Naive thymus-derived CD8-positive, alpha-beta T cell (primary cell): ENCODE results near the gene LEPR. TPM values are rescaled to one million over a fixed set of nuclear protein-coding genes. Genes with fewer than 3 reads are reported as not detected.

Experiments used
- ATAC-seq, 2 donors: fragments of 150-1000 bp; cut with Tn5 transposase in 1 of 2; sonication (Bioruptor Pico), chemical (Tn5 transposase) in 1 of 2; 1 replicate in 1 of 2; 2 replicates in 1 of 2; pipeline ENCODE4 v1.10.0; 2021; ENCODE audit warnings: mild to moderate bottlenecking in 2 of 2, moderate library complexity in 2 of 2
- POLR2A ChIA-PET: fragments of 350-600 bp; sonication (Branson Sonifier 250); formaldehyde crosslinking; loops from one replicate; lab custom pipeline; 2021; ENCODE audit warnings: antibody characterized with exemption; lab: Charles Lee
- DNase-seq, 10 donors: peaks; one replicate each; pipeline versions ENCODE4 v3.0.0 to v3.0.0-alpha.2; 2020 to 2022
- H3K27ac Mint-ChIP-seq, 10 donors: one replicate each; pipeline ENCODE4 v1.8.0; 2020 to 2022; ENCODE audit warnings: mild to moderate bottlenecking in 10 of 10, mixed read lengths in 10 of 10, moderate library complexity in 4 of 10, inconsistent platforms in 1 of 10
- H3K27me3 Mint-ChIP-seq, 5 donors: one replicate each; pipeline ENCODE4 v1.8.0; 2021 to 2022; ENCODE audit warnings: mixed read lengths in 5 of 5
- H3K36me3 Mint-ChIP-seq, 3 donors: one replicate each; pipeline ENCODE4 v1.8.0; 2020 to 2022; ENCODE audit warnings: mixed read lengths in 3 of 3, mild to moderate bottlenecking in 2 of 3, inconsistent platforms in 1 of 3
- H3K4me1 Mint-ChIP-seq, 4 donors: one replicate each; pipeline ENCODE4 v1.8.0; 2021 to 2022; ENCODE audit warnings: mixed read lengths in 4 of 4
- H3K4me3 Mint-ChIP-seq, 10 donors: one replicate each; pipeline ENCODE4 v1.8.0; 2020 to 2022; ENCODE audit warnings: mild to moderate bottlenecking in 10 of 10, mixed read lengths in 10 of 10, moderate library complexity in 6 of 10, inconsistent platforms in 1 of 10
- H3K9me3 Mint-ChIP-seq, 9 donors: one replicate each; pipeline ENCODE4 v1.8.0; 2020 to 2022; ENCODE audit warnings: mixed read lengths in 9 of 9, mild to moderate bottlenecking in 3 of 9, inconsistent platforms in 1 of 9, moderate library complexity in 1 of 9
- polyA plus RNA-seq, 3 donors: library from polyadenylated mRNA; unstranded; fragments of 300-500 nt; fragmentation: Illumina TruSeq; gene quantifications; one replicate each; pipeline ENCODE4 v1.2.3, GENCODE V29; 2021
- total RNA-seq, 8 experiments: library from RNA in 2 of 8; stranded (reverse) in 2 of 8; gene quantifications; one replicate each; pipeline ENCODE4 v1.2.3 and lab custom pipeline; 2021 to 2026

LEPR gene
- total and polyA plus RNA-seq, 5 experiments from 2014 or later = 1.6 to 3.8 (median 2.4) TPM

GRCh38 chr1:65431111-65431705 is 10.7 kb downstream of the LEPR start:
- no peaks in the 10 kb centered on the region for H3K27me3 Mint-ChIP-seq
- POLR2A ChIA-PET = interaction anchor here (1.1 kb wide), 1 partner anchor 11 kb away, joined by 7 read pairs; the partner anchor contains the start of genes LEPR and LEPROT
- no peak overlapping the region for H3K27ac Mint-ChIP-seq
- H3K4me3 Mint-ChIP-seq = no peak overlapping the region
- DNase-seq (peak in 3 of 10 donors; percentile 35 to 44 (median 40)), ATAC-seq (peak; percentile 42 to 60)
- H3K4me1 Mint-ChIP-seq = peaks cover 0 to 11% (median 6%) of the 10 kb centered on the region in 4 donors
- peaks cover 3 to 55% (median 11%) of the 10 kb centered on the region in 3 donors for H3K36me3 Mint-ChIP-seq
- no peaks in the 10 kb centered on the region for H3K9me3 Mint-ChIP-seq

GRCh38 chr1:65432918-65433317 is 12.4 kb downstream of the LEPR start:
- ATAC-seq = no peak
- Mint-ChIP-seq H3K4me1 (peaks cover 0 to 11% (median 6%) of the 10 kb centered on the region in 4 donors), H3K36me3 (peaks cover 3 to 45% (median 9%) of the 10 kb centered on the region in 3 donors), H3K4me3 (no peak overlapping the region), H3K27me3 (no peaks in the 10 kb centered on the region), H3K27ac (no peak overlapping the region), H3K9me3 (no peaks in the 10 kb centered on the region)
- POLR2A ChIA-PET = no interaction called here
- DNase-seq = no peak

- Mint-ChIP-seq H3K27me3 (no peaks in the 10 kb centered on the region), H3K4me3 (no peak overlapping the region), H3K36me3 (peaks cover 3 to 38% (median 9%) of the 10 kb centered on the region in 3 donors), H3K9me3 (no peaks in the 10 kb centered on the region), H3K27ac (peak overlapping the region in 1 of 10 donors; percentile 29), H3K4me1 (peaks cover 0 to 6% (median 4%) of the 10 kb centered on the region in 4 donors)
- ATAC-seq (no peak), DNase-seq (no peak)
- POLR2A ChIA-PET = no interaction called here
Observed at GRCh38 chr1:65434255-65434654, 13.8 kb downstream of the LEPR start.

GRCh38 chr1:65434760-65435159 is 14.3 kb downstream of the LEPR start:
- ATAC-seq (no peak), DNase-seq (no peak)
- Mint-ChIP-seq H3K36me3 (peaks cover 3 to 38% (median 9%) of the 10 kb centered on the region in 3 donors), H3K9me3 (no peaks in the 10 kb centered on the region), H3K27me3 (no peaks in the 10 kb centered on the region), H3K4me3 (no peak overlapping the region), H3K4me1 (peaks cover 0 to 5% (median 4%) of the 10 kb centered on the region in 4 donors), H3K27ac (no peak overlapping the region)
- POLR2A ChIA-PET = no interaction called here

- H3K9me3 Mint-ChIP-seq = no peaks in the 10 kb centered on the region
- no peaks in the 10 kb centered on the region for H3K27me3 Mint-ChIP-seq
- ATAC-seq (no peak), DNase-seq (no peak)
- H3K4me1 Mint-ChIP-seq = peaks cover 0 to 2% (median under 1%) of the 10 kb centered on the region in 4 donors
- peaks cover 3 to 30% (median 9%) of the 10 kb centered on the region in 3 donors for H3K36me3 Mint-ChIP-seq
- H3K27ac Mint-ChIP-seq = peak overlapping the region in 1 of 10 donors; percentile 24
- POLR2A ChIA-PET = no interaction called here
- H3K4me3 Mint-ChIP-seq = no peak overlapping the region
Observed at GRCh38 chr1:65435987-65436386, 15.5 kb downstream of the LEPR start.

GRCh38 chr1:65437616-65438015 is 17.1 kb downstream of the LEPR start:
- DNase-seq = no peak
- ATAC-seq = no peak
- Mint-ChIP-seq H3K9me3 (no peaks in the 10 kb centered on the region), H3K4me3 (no peak overlapping the region), H3K4me1 (no peaks in the 10 kb centered on the region), H3K27ac (no peak overlapping the region), H3K36me3 (peaks cover 3 to 17% (median 9%) of the 10 kb centered on the region in 3 donors), H3K27me3 (no peaks in the 10 kb centered on the region)
- POLR2A ChIA-PET = no interaction called here

- Mint-ChIP-seq H3K27ac (no peak overlapping the region), H3K4me1 (no peaks in the 10 kb centered on the region), H3K36me3 (peaks cover 3 to 7% (median 6%) of the 10 kb centered on the region in 3 donors), H3K27me3 (no peaks in the 10 kb centered on the region), H3K9me3 (no peaks in the 10 kb centered on the region), H3K4me3 (no peak overlapping the region)
- DNase-seq (no peak), ATAC-seq (no peak)
- POLR2A ChIA-PET = no interaction called here
Observed at GRCh38 chr1:65440322-65440900, 19.9 kb downstream of the LEPR start.

- no peaks in the 10 kb centered on the region for H3K4me1 Mint-ChIP-seq
- peaks cover 3 to 7% (median 6%) of the 10 kb centered on the region in 3 donors for H3K36me3 Mint-ChIP-seq
- ATAC-seq = no peak
- POLR2A ChIA-PET = no interaction called here
- H3K4me3 Mint-ChIP-seq = no peak overlapping the region
- DNase-seq = no peak
- H3K27me3 Mint-ChIP-seq = no peaks in the 10 kb centered on the region
- H3K27ac Mint-ChIP-seq = no peak overlapping the region
- H3K9me3 Mint-ChIP-seq = no peaks in the 10 kb centered on the region
Observed at GRCh38 chr1:65440915-65441314, 20.4 kb downstream of the LEPR start.

GRCh38 chr1:65441464-65441863 is 21.0 kb downstream of the LEPR start:
- ATAC-seq = no peak
- POLR2A ChIA-PET = no interaction called here
- no peaks in the 10 kb centered on the region for H3K4me1 Mint-ChIP-seq
- H3K9me3 Mint-ChIP-seq = no peaks in the 10 kb centered on the region
- no peak overlapping the region for H3K27ac Mint-ChIP-seq
- no peak for DNase-seq
- no peaks in the 10 kb centered on the region for H3K27me3 Mint-ChIP-seq
- H3K36me3 Mint-ChIP-seq = peaks cover 0 to 5% (median 3%) of the 10 kb centered on the region in 3 donors
- H3K4me3 Mint-ChIP-seq = no peak overlapping the region

GRCh38 chr1:65442442-65442841 is 22.0 kb downstream of the LEPR start:
- no peak for DNase-seq
- Mint-ChIP-seq H3K36me3 (peaks cover 0 to 2% (median 2%) of the 10 kb centered on the region in 3 donors), H3K27me3 (no peaks in the 10 kb centered on the region), H3K4me1 (no peaks in the 10 kb centered on the region), H3K9me3 (no peaks in the 10 kb centered on the region), H3K4me3 (no peak overlapping the region), H3K27ac (no peak overlapping the region)
- ATAC-seq = no peak
- POLR2A ChIA-PET = no interaction called here

GRCh38 chr1:65443647-65444046 is 23.2 kb downstream of the LEPR start:
- Mint-ChIP-seq H3K4me3 (no peak overlapping the region), H3K4me1 (no peaks in the 10 kb centered on the region), H3K27ac (no peak overlapping the region), H3K27me3 (no peaks in the 10 kb centered on the region), H3K36me3 (peaks cover 0 to 2% (median 0%) of the 10 kb centered on the region in 3 donors), H3K9me3 (no peaks in the 10 kb centered on the region)
- no peak for DNase-seq
- POLR2A ChIA-PET = no interaction called here
- ATAC-seq = no peak

GRCh38 chr1:65444128-65444640 is 23.7 kb downstream of the LEPR start:
- Mint-ChIP-seq H3K9me3 (no peaks in the 10 kb centered on the region), H3K4me3 (no peak overlapping the region), H3K36me3 (peaks cover 0 to 2% (median 0%) of the 10 kb centered on the region in 3 donors), H3K4me1 (no peaks in the 10 kb centered on the region), H3K27ac (peak overlapping the region in 1 of 10 donors; percentile 40), H3K27me3 (no peaks in the 10 kb centered on the region)
- ATAC-seq = no peak
- no peak for DNase-seq
- POLR2A ChIA-PET = no interaction called here

GRCh38 chr1:65445837-65446236 is 25.4 kb downstream of the LEPR start:
- Mint-ChIP-seq H3K36me3 (peaks cover 0 to 2% (median 0%) of the 10 kb centered on the region in 3 donors), H3K4me1 (no peaks in the 10 kb centered on the region), H3K27me3 (no peaks in the 10 kb centered on the region), H3K27ac (no peak overlapping the region), H3K4me3 (no peak overlapping the region), H3K9me3 (no peaks in the 10 kb centered on the region)
- POLR2A ChIA-PET = no interaction called here
- DNase-seq (no peak), ATAC-seq (no peak)
